ENCODE results near the gene INVS. TPM values are rescaled to one million over a fixed set of nuclear protein-coding genes. Genes with fewer than 3 reads are reported as not detected.

INVS gene
- total RNA-seq, 1 experiment from 2014 or later = 21.1 TPM

GRCh38 chr9:100084128-100084453 is 15.0 kb upstream of the INVS start:
- RAD21 ChIA-PET (ENCODE audit: low non-redundant PET in 1 of 2, low total read pairs in 2 of 2, uncharacterized antibody in 2 of 2, unreplicated experiment in 2 of 2) = no interaction called here
- H3K27me3 ChIP-seq (ENCODE audit: insufficient read depth, low read length) = no peaks in the 10 kb centered on the region
- intact Hi-C loops (cut with micrococcal nuclease) = no loop called here
- BruUV-seq (replicated peaks) = no TSS peak
- POLR2A ChIA-PET = no interaction called here
- no peaks in the 10 kb centered on the region for H3K36me3 ChIP-seq (ENCODE audit: control insufficient read depth in 1 of 2, insufficient read depth in 2 of 2, low read length in 2 of 2)
- TF ChIP-seq EGR1 (IDR thresholded peaks at IDR 0.05; ENCODE audit: low read depth) = no peak
- TF ChIP-seq YY1 (IDR thresholded peaks at IDR 0.05; ENCODE audit: extremely low read depth, insufficient replicate concordance, low read depth, low read length) = no peak
- no peak for TF ChIP-seq REST (IDR thresholded peaks at IDR 0.05; ENCODE audit: low read depth)
- TF ChIP-seq RAD21 (IDR thresholded peaks at IDR 0.05; ENCODE audit: low read depth) = no peak
- no peak for TF ChIP-seq ATF3 (IDR thresholded peaks at IDR 0.05)
- TF ChIP-seq EZH2phosphoT487 (IDR thresholded peaks at IDR 0.05; ENCODE audit: borderline replicate concordance) = no peak
- TF ChIP-seq CBX3 (IDR thresholded peaks at IDR 0.05; ENCODE audit: low read depth) = no peak
- no peak for TF ChIP-seq CTCF (IDR thresholded peaks at IDR 0.05 in 2 of 3, conservative IDR thresholded peaks at IDR 0.05 in 1 of 3; ENCODE audit: borderline replicate concordance in 1 of 3, insufficient read depth in 1 of 3, low read depth in 2 of 3, low read length in 2 of 3)
- no peak for TF ChIP-seq CEBPB (IDR thresholded peaks at IDR 0.05; ENCODE audit: low read depth)
- no peak for TF ChIP-seq SP1 (IDR thresholded peaks at IDR 0.05; ENCODE audit: low read depth)
- TF ChIP-seq POLR2AphosphoS5 (IDR thresholded peaks at IDR 0.05; ENCODE audit: low read depth, low read length) = no peak
- no peak for TF ChIP-seq ELF1 (IDR thresholded peaks at IDR 0.05; ENCODE audit: borderline replicate concordance, low read depth)
- no peak for TF ChIP-seq ZFX (IDR thresholded peaks at IDR 0.05)
- no peak for TF ChIP-seq ZBTB33 (IDR thresholded peaks at IDR 0.05; ENCODE audit: extremely low read depth, insufficient replicate concordance, low read length)
- no peak for TF ChIP-seq TCF7L2 (IDR thresholded peaks at IDR 0.05; ENCODE audit: borderline replicate concordance, extremely low read depth, insufficient read depth, insufficient read length)
- TF ChIP-seq FOSL1 (IDR thresholded peaks at IDR 0.05; ENCODE audit: low read depth) = no peak
- no peak for TF ChIP-seq SIN3A (IDR thresholded peaks at IDR 0.05; ENCODE audit: low read depth)
- no peak for TF ChIP-seq EZH2 (IDR thresholded peaks at IDR 0.05)
- H2AFZ ChIP-seq (ENCODE audit: low read depth, low read length, poor library complexity, severe bottlenecking) = no peak overlapping the region
- H3K27ac ChIP-seq (ENCODE audit: low read depth, low read length) = no peak overlapping the region
- no peak overlapping the region for H3K4me2 ChIP-seq (ENCODE audit: low read length)
- H3K9me3 ChIP-seq (ENCODE audit: control insufficient read depth in 1 of 2, insufficient read depth in 1 of 2, low read depth in 1 of 2, low read length in 2 of 2) = no peaks in the 10 kb centered on the region
- CTCF ChIA-PET = interaction anchor here (1.5 kb wide), 1 partner anchor 518 kb away, joined by 3 read pairs; no protein-coding TSS in a partner anchor
- H3K9ac ChIP-seq (ENCODE audit: low read length) = no peak overlapping the region
- DNase-seq (ENCODE audit: low read depth, low spot score) (no peak), ATAC-seq (no peak)
- H3K79me2 ChIP-seq (ENCODE audit: insufficient read depth, low read length) = peaks cover 83% of the 10 kb centered on the region
- H3K4me3 ChIP-seq (replicated peaks in 1 of 2; ENCODE audit: low read depth in 1 of 2, low read length in 2 of 2) = no peak overlapping the region
- peaks cover 12% of the 10 kb centered on the region; the same call in 1 of the 2 replicates for H4K20me1 ChIP-seq (ENCODE audit: insufficient read depth)
- no peaks in the 10 kb centered on the region for H3K9me2 ChIP-seq (ENCODE audit: insufficient read depth)
- no peaks in the 10 kb centered on the region for H3K4me1 ChIP-seq (ENCODE audit: control insufficient read depth in 1 of 2, insufficient read depth in 2 of 2, low read length in 2 of 2)

Measured in HCT116 (cell line).